K562 (cell line): ENCODE data around the gene GRIA2. TPM values are rescaled to one million over a fixed set of nuclear protein-coding genes. Genes with fewer than 3 reads are reported as not detected.

Experiments
- ATAC-seq: fragments of 200-7000 bp; cut with Tn5 transposase; 3 replicates; pipeline ENCODE4 v1.9.1; 2020; ENCODE audit warnings: moderate library complexity
- BruUV-seq: library from RNA; stranded (reverse); fragments of 400-500 nt; replicated peaks from 2 replicates; lab custom pipeline; 2021; lab: Mats Ljungman, UMichigan
- CTCF ChIA-PET: fragments of 300-600 bp; formaldehyde crosslinking; extraction: SDS; loops from one replicate; lab custom pipeline; 2021; ENCODE audit warnings: low intra/inter-chr PET ratio; lab: Yijun Ruan, JAX
- POLR2A ChIA-PET: fragments of 300-600, 350-650 bp; sonication (Branson Sonifier 250); formaldehyde crosslinking; extraction: SDS; loops from one replicate; lab custom pipeline; 2021; ENCODE audit warnings: antibody characterized with exemption, inconsistent platforms; lab: Yijun Ruan, JAX
- DNase-seq, 4 experiments: peaks; one replicate each; pipeline versions ENCODE4 v3.0.0 to v3.0.0-alpha.2; 2011 to 2018; ENCODE audit warnings: low spot score in 3 of 4, mixed read lengths in 3 of 4; ENCODE audit errors: extremely low read depth in 1 of 4
- FAIRE-seq: peaks from 2 replicates; lab custom pipeline; 2011; peaks lifted over from hg19 to GRCh38; lab: Jason Lieb, UNC
- H2AFZ ChIP-seq: 2 replicates; pipeline ENCODE4 v1.6.0; 2011; ENCODE audit warnings: low read depth, low read length, control low read depth, inconsistent platforms
- H3K27ac ChIP-seq: fragments of 200-600 bp; 3 replicates; pipeline ENCODE4 v1.8.0; 2011; ENCODE audit warnings: low read depth, mild to moderate bottlenecking, control low read depth, inconsistent platforms, low read length, moderate library complexity, mixed read lengths; ENCODE audit errors: extremely low read depth
- H3K27me3 ChIP-seq, 2 experiments: fragments of 300-600 bp in 1 of 2; 2 replicates in 1 of 2; 3 replicates in 1 of 2; pipeline versions ENCODE4 v1.6.0 to v1.8.0; 2011; ENCODE audit warnings: inconsistent platforms in 2 of 2, low read length in 2 of 2, mild to moderate bottlenecking in 1 of 2, mixed read lengths in 1 of 2, moderate library complexity in 1 of 2; ENCODE audit not compliant: control insufficient read depth in 2 of 2, insufficient read depth in 2 of 2
- H3K36me3 ChIP-seq: fragments of 300-600 bp; 3 replicates; pipeline ENCODE4 v1.8.0; 2011; ENCODE audit warnings: mild to moderate bottlenecking, low read length, inconsistent platforms; ENCODE audit not compliant: control insufficient read depth, insufficient read depth
- H3K4me1 ChIP-seq, 2 experiments: fragments of 200-600 bp in 1 of 2; replicated peaks in 1 of 2; 2 replicates in 1 of 2; 3 replicates in 1 of 2; pipeline versions ENCODE4 v1.5.1 to v1.8.0; 2011; ENCODE audit warnings: inconsistent platforms in 2 of 2, low read length in 2 of 2, mild to moderate bottlenecking in 1 of 2, mixed read lengths in 1 of 2, moderate library complexity in 1 of 2; ENCODE audit not compliant: control insufficient read depth in 2 of 2, insufficient read depth in 2 of 2
- H3K4me2 ChIP-seq: 2 replicates; pipeline ENCODE4 v1.6.1; 2011; ENCODE audit warnings: low read length, control low read depth, inconsistent platforms, mixed read lengths; ENCODE audit not compliant: insufficient read depth
- H3K4me3 ChIP-seq: fragments of 200-600 bp; sonication (generic), shearing (Covaris generic); 2 replicates; pipeline ENCODE4 v1.5.1; 2016; ENCODE audit warnings: control low read depth, inconsistent platforms
- H3K79me2 ChIP-seq: fragments of 200-600 bp; 3 replicates; pipeline ENCODE4 v1.8.0; 2011; ENCODE audit warnings: low read length, inconsistent platforms; ENCODE audit not compliant: control insufficient read depth, insufficient read depth
- H3K9ac ChIP-seq, 2 experiments: 2 replicates each; pipeline versions ENCODE4 v1.6.0 to v1.6.1; 2011; ENCODE audit warnings: low read depth in 2 of 2, low read length in 2 of 2, control low read depth in 1 of 2, inconsistent platforms in 1 of 2, mild to moderate bottlenecking in 1 of 2, mixed read lengths in 1 of 2; ENCODE audit not compliant: insufficient read depth in 1 of 2
- H3K9me1 ChIP-seq: one replicate; pipeline ENCODE4 v1.6.0; 2011; ENCODE audit warnings: inconsistent platforms, mild to moderate bottlenecking, low read length, moderate library complexity; ENCODE audit not compliant: control insufficient read depth, insufficient read depth
- H3K9me3 ChIP-seq: replicated peaks from 2 replicates; pipeline ENCODE4 v1.5.1; 2011; ENCODE audit warnings: low read depth, low read length, inconsistent platforms; ENCODE audit not compliant: control insufficient read depth, insufficient read depth
- H4K20me1 ChIP-seq: replicated peaks from 2 replicates; pipeline ENCODE4 v1.6.1; 2011; ENCODE audit warnings: low read length, inconsistent platforms, mixed read lengths; ENCODE audit not compliant: control insufficient read depth, insufficient read depth
- BCL6 ChIP-seq: fragments of 250-450 bp; sonication (Bioruptor Pico); IDR thresholded peaks from 2 replicates; pipeline ENCODE4 v1.4.0; 2020
- PATZ1 ChIP-seq: fragments of 250-450 bp; sonication (Bioruptor Pico); IDR thresholded peaks from 2 replicates; pipeline ENCODE4 v1.5.0; 2020; ENCODE audit warnings: mild to moderate bottlenecking, borderline replicate concordance
- PRMT5 ChIP-seq: sonication (generic); formaldehyde crosslinking; IDR thresholded peaks from 2 replicates; pipeline ENCODE4 v1.5.0; 2020; ENCODE audit warnings: missing genetic modification reagents
- WGBS: fragments of 100-300 bp; shearing (Covaris generic); methylation state at CpG from one replicate; pipeline ENCODE4 v1.1.6; 2016; ENCODE audit warnings: low coverage, mixed read lengths; ENCODE audit not compliant: insufficient coverage; ENCODE audit errors: missing lambda C conversion rate; 5-methylcytosine and 5-hydroxymethylcytosine counted together
- in situ Hi-C: fragments of 300-500 bp; cut with MboI; formaldehyde crosslinking; loops from 4 replicates; pipeline ENCODE4 v1.15.0; 2018; ENCODE audit warnings: inconsistent platforms, mixed read lengths
- intact Hi-C: fragments of 100-400 bp; cut with micrococcal nuclease; formaldehyde crosslinking; loops from 2 replicates; pipeline ENCODE4 v1.14.2; 2022
- polyA plus RNA-seq, 8 experiments: library from polyadenylated mRNA; depleted of rRNA in 4 of 8; stranded (reverse) in 5 of 8; unstranded in 3 of 8; fragments of >200 nt; fragmentation: Nextera tagmentation in 2 of 8; fragmentation: Illumina TruSeq in 1 of 8; extraction: Ambion mirVana in 2 of 8; extraction: Trizol in 1 of 8; gene quantifications; 2 replicates each; pipeline versions ENCODE4 v1.2.1 to v1.2.3, GENCODE V29; 2011 to 2014; ENCODE audit warnings: inconsistent platforms in 1 of 8, missing spikeins in 1 of 8
- total RNA-seq, 7 experiments: library from RNA; depleted of rRNA in 6 of 7; stranded (reverse); fragments of >200 nt in 6 of 7; fragmentation: Illumina TruSeq in 2 of 7; extraction: Trizol in 2 of 7; gene quantifications; 2 replicates each; pipeline versions ENCODE4 v1.2.1 to v1.2.3, GENCODE V29; 2011 to 2021; ENCODE audit warnings: low replicate concordance in 1 of 7
- TF ChIP-seq, protein P1 (sequence below): sonication (generic); formaldehyde crosslinking; IDR thresholded peaks from 2 replicates; pipeline ENCODE4 v1.8.0; 2023; ENCODE audit warnings: mild to moderate bottlenecking, missing genetic modification reagents

GRIA2 gene
- total and polyA plus RNA-seq, 9 of the 15 experiments (the other 6 are each of a cell fraction or from before 2014, with no cell fraction given), result 0.07 TPM; not detected in 8

DNA sequence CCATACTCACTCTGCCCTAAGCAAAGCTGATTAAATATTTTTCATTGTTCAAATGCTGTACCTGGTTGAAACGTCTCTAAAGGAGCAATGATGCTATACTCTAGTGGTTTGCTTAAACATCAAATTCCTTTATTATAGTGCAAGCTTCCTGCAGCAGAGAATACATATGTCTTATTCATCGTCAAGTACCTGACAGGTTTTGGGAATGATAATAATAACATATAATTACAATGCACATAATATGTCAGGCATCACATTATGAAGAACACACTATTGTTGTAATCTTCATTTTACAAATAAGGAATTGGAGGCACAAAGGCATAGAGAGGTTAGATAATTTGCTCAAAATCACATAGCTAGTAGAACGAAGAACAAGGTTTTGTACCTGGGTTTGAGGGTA is 151.6 kb downstream of the GRIA2 start (continued):
- no peak for TF ChIP-seq PATZ1 (CRISPR knock-in tag)
- TF ChIP-seq, protein P1, sequence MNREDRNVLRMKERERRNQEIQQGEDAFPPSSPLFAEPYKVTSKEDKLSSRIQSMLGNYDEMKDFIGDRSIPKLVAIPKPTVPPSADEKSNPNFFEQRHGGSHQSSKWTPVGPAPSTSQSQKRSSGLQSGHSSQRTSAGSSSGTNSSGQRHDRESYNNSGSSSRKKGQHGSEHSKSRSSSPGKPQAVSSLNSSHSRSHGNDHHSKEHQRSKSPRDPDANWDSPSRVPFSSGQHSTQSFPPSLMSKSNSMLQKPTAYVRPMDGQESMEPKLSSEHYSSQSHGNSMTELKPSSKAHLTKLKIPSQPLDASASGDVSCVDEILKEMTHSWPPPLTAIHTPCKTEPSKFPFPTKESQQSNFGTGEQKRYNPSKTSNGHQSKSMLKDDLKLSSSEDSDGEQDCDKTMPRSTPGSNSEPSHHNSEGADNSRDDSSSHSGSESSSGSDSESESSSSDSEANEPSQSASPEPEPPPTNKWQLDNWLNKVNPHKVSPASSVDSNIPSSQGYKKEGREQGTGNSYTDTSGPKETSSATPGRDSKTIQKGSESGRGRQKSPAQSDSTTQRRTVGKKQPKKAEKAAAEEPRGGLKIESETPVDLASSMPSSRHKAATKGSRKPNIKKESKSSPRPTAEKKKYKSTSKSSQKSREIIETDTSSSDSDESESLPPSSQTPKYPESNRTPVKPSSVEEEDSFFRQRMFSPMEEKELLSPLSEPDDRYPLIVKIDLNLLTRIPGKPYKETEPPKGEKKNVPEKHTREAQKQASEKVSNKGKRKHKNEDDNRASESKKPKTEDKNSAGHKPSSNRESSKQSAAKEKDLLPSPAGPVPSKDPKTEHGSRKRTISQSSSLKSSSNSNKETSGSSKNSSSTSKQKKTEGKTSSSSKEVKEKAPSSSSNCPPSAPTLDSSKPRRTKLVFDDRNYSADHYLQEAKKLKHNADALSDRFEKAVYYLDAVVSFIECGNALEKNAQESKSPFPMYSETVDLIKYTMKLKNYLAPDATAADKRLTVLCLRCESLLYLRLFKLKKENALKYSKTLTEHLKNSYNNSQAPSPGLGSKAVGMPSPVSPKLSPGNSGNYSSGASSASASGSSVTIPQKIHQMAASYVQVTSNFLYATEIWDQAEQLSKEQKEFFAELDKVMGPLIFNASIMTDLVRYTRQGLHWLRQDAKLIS (CRISPR knock-in tag), result no peak
- no peak for TF ChIP-seq BCL6 (CRISPR knock-in tag)

DNA sequence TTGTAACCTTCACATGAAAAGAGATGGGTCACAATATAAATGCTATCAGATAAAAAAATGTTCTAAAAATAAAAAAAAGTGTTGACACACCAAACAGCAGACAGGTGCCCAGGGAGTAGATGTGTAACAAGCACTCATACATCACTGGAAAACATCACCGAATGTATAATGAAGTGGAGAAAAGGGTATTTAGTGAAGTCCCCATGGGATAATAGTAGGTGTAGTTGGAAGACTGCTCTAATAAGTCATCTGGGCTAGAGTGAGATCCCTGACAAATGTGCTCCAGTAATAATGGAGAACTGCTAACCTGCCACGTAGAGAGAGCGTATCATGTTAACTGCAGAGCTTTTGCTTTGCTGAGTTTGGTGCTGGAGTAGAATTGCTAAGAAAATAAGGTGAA is 152.0 kb downstream of the GRIA2 start:
- no peaks in the 10 kb centered on the region for H3K4me1 ChIP-seq
- H3K9me3 ChIP-seq, result no peaks in the 10 kb centered on the region
- no peak overlapping the region for H2AFZ ChIP-seq
- H3K36me3 ChIP-seq, result no peaks in the 10 kb centered on the region
- ATAC-seq, result no peak
- no TSS peak for BruUV-seq
- H3K27ac ChIP-seq, result no peak overlapping the region
- no peaks in the 10 kb centered on the region for H3K27me3 ChIP-seq
- H4K20me1 ChIP-seq, result no peaks in the 10 kb centered on the region
- intact Hi-C loops (no loop called here), in situ Hi-C loops (no loop called here)
- no peak for DNase-seq
- TF ChIP-seq PRMT5, result no peak
- no peak overlapping the region for H3K4me3 ChIP-seq
- no peak overlapping the region for H3K9ac ChIP-seq
- H3K9me1 ChIP-seq, result no peaks in the 10 kb centered on the region
- WGBS, result 2% methylated on average over 3 of the region's 3 CpGs
- ChIA-PET POLR2A (no interaction called here), CTCF (no interaction called here)
- no peak overlapping the region for H3K4me2 ChIP-seq
- no peak for FAIRE-seq
- no peaks in the 10 kb centered on the region for H3K79me2 ChIP-seq
